GM18861 (cell line): ENCODE measurements around the gene MOV10.

Source experiments
- ATAC-seq: cut with Tn5 transposase; IDR thresholded peaks from one replicate; pipeline ENCODE4 v1.9.1; 2021; ENCODE audit not compliant: unreplicated experiment

The MOV10 gene

GRCh38 chr1:112673592-112674439 lies 643 bp upstream of the MOV10 start:
- ATAC-seq: no peak

GRCh38 chr1:112674986-112675727 lies 698 bp downstream of the MOV10 start:
- ATAC-seq: no peak

- ATAC-seq: no peak
These were observed 1.4 kb downstream of the MOV10 start for GRCh38 chr1:112675728-112676381.

- no peak for ATAC-seq
These were observed 2.1 kb downstream of the MOV10 start for GRCh38 chr1:112676543-112676942.

- no peak for ATAC-seq
These were observed 3.0 kb downstream of the MOV10 start for GRCh38 chr1:112677501-112677900.

DNA sequence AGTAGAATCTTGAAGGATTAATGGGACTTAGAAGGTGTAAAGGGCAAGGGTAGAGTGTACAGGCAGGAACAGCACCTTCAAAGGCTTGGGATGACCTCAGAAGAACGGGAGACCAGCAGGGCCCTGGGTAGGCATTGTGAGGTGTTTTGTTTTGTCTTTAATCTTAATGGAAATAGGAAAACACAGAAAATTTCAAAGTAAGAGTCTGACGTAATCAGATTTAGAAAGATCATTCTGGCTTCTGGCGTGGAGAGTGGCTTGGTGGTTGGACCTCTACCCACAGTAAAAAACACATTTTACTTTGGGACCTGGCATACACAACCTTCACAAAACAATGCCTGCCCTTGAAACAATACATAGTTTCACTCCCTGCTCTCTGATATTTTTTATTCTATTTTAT lies 4.1 kb downstream of the MOV10 start:
- ATAC-seq: no peak

GRCh38 chr1:112685913-112686312 lies 11.5 kb downstream of the MOV10 start:
- ATAC-seq: no peak

DNA sequence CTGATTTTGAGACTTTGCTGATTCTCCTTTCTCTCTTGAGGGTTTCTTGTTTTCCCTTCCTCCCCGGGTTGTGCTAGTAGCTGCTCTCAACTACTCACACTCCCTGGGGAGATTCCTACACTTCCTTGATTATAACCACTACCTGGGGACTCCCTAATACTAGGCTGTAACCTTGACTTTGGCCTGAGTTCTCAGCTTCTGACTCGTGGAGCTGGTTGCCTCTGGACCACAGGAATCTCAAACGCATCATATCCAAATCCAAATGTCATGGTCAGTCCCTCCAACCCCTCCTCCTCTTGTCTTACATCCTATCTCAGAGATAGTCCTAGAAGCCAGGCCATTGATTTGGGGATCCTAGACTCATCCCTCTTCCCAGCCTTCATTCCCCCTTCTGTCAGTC lies 12.0 kb downstream of the MOV10 start:
- ATAC-seq: no peak

- ATAC-seq: no peak
These were observed 12.4 kb downstream of the MOV10 start for GRCh38 chr1:112686835-112687234.

- ATAC-seq: no peak
These were observed 12.9 kb downstream of the MOV10 start for GRCh38 chr1:112687361-112687760.

- ATAC-seq: no peak
These were observed 13.5 kb downstream of the MOV10 start for GRCh38 chr1:112687785-112688496.

- no peak for ATAC-seq
These were observed 14.3 kb downstream of the MOV10 start for GRCh38 chr1:112688781-112689193.

DNA sequence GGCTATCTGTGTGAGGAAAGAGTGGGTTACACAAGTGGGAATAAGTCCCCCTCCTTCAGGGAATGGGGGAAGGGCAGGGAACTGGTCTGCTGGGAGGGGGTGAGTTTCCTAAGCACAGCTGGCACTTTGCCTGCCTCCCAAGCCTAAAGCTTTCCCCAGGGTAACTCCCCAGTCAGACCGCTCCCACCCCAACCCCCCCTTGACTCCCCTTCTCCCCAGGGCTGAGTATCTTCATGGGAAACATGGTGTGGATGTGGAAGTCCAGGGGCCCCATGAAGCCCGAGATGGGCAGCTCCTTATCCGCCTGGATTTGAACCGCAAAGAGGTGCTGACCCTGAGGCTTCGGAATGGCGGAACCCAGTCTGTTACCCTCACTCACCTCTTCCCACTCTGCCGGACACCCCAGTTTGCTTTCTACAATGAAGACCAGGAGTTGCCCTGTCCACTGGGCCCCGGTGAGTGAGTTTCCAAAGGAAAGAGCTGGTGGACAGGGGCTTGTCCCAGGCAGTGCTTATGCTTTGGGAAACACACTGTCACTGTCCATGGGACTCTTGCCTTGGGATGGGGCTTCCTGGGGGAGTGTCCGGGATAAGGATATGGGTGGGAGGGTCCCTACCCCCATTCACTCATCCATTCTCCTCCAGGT lies 14.9 kb downstream of the MOV10 start:
- no peak for ATAC-seq

DNA sequence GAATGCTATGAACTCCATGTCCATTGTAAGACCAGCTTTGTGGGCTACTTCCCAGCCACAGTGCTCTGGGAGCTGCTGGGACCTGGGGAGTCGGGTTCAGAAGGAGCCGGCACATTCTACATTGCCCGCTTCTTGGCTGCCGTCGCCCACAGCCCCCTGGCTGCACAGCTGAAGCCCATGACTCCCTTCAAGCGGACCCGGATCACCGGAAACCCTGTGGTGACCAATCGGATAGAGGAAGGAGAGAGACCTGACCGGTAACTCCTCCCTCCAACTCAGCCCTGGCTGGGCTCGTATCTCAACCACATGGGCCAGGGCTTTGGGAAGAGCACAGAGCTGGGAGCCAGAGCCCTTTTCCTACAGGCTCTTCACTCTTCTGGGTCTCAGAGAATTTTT lies 15.4 kb downstream of the MOV10 start:
- no peak for ATAC-seq

GRCh38 chr1:112692681-112693080 lies 18.2 kb downstream of the MOV10 start:
- no peak for ATAC-seq

DNA sequence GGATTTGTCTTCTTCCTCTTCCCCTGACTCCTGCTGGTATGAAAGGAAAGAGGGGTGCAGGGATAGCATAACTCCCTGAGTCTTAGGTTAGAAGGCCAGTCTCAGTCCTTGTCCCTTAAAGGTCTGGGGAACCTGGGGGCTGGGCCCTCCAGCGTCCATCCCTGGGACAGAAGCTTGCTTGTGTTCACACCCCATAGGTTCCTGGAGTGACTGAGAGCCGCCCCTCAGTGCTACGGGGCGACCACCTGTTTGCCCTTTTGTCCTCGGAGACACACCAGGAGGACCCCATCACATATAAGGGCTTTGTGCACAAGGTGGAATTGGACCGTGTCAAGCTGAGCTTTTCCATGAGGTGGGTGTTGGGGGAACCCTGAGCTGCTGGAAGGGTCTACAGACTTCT lies 19.4 kb downstream of the MOV10 start:
- ATAC-seq: no peak

- no peak for ATAC-seq
These were observed 20.0 kb downstream of the MOV10 start for GRCh38 chr1:112694363-112694929.

DNA sequence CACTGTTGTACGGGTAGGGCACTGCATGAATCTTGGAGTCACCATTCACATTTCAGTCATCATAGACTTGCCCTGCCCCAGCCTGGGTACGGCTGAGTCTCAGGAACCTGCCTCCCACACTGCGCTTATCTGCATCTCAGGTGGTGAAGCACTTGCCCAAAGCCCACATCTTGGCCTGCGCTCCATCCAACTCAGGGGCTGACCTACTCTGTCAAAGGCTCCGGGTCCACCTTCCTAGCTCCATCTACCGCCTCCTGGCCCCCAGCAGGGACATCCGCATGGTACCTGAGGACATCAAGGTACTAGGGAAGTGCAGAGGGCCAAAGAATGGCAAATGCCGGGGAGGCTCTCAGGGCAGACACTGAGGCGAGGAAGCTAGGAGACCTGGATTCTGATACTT lies 20.8 kb downstream of the MOV10 start:
- ATAC-seq: no peak

DNA sequence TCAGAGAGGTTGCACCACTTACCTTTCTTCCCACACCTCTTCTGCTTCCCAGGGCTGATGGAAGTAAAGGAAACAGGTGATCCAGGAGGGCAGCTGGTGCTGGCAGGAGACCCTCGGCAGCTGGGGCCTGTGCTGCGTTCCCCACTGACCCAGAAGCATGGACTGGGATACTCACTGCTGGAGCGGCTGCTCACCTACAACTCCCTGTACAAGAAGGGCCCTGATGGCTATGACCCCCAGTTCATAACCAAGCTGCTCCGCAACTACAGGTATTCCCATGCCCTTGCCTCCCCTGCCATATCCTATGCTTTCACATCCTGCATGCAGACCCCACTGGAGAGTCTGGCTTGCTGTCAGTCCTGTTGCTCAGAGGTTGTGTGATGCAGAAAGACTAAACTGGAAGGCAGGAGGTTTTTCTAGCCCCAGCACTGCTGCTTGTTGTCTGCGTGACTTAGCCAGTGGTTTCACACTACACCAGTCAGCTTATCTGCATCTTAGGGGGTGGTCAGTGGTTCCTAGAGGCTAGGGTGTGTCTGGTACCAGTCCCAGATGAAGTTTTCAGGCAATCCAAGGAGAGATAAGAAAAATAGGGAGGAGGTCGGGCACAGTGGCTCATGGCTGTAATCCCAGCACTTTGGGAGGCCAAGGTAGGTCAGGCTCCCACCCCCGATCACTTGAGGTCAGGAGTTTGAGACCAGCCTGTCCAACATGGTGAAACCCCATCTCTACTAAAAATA lies 22.3 kb downstream of the MOV10 start:
- no peak for ATAC-seq

- ATAC-seq: no peak
These were observed 23.3 kb downstream of the MOV10 start for GRCh38 chr1:112697781-112698201.
